CD14-positive monocyte (primary cell): ENCODE measurements around the gene IFTAP. TPM values are rescaled to one million over a fixed set of nuclear protein-coding genes. Genes with fewer than 3 reads are reported as not detected.

Experiments used
- DNase-seq, 3 donors: peaks; one replicate each; pipeline ENCODE4 v3.0.0-alpha.2; 2011 to 2022
- H2AFZ ChIP-seq: 2 replicates; pipeline ENCODE4 v1.6.0; 2012; ENCODE audit warnings: mild to moderate bottlenecking, low read depth, low read length, inconsistent platforms; ENCODE audit not compliant: insufficient read depth, poor library complexity, severe bottlenecking
- H3K27ac ChIP-seq, 2 donors: 1 replicate in 1 of 2; 2 replicates in 1 of 2; pipeline ENCODE4 v1.5.1; 2012 to 2013; ENCODE audit warnings: low read length in 2 of 2, control low read depth in 1 of 2, inconsistent platforms in 1 of 2, low read depth in 1 of 2, mild to moderate bottlenecking in 1 of 2
- H3K27me3 ChIP-seq, 2 donors: one replicate each; pipeline versions ENCODE4 v1.6.0 to v1.6.1; 2011 to 2013; ENCODE audit warnings: low read length in 2 of 2; ENCODE audit not compliant: control insufficient read depth in 2 of 2, insufficient read depth in 2 of 2
- H3K36me3 ChIP-seq, 2 donors: replicated peaks in 1 of 2; 1 replicate in 1 of 2; 2 replicates in 1 of 2; pipeline versions ENCODE4 v1.5.1 to v1.6.1; 2012 to 2013; ENCODE audit warnings: low read length in 2 of 2, control low read depth in 1 of 2, inconsistent platforms in 1 of 2, mild to moderate bottlenecking in 1 of 2; ENCODE audit not compliant: insufficient read depth in 2 of 2, control insufficient read depth in 1 of 2
- H3K4me1 ChIP-seq, 2 donors: 1 replicate in 1 of 2; 2 replicates in 1 of 2; pipeline versions ENCODE4 v1.5.1 to v1.6.1; 2012 to 2013; ENCODE audit warnings: low read length in 2 of 2, control low read depth in 1 of 2, inconsistent platforms in 1 of 2, mild to moderate bottlenecking in 1 of 2, moderate library complexity in 1 of 2; ENCODE audit not compliant: insufficient read depth in 2 of 2, control insufficient read depth in 1 of 2
- H3K4me2 ChIP-seq: replicated peaks from 2 replicates; pipeline ENCODE3; 2012; ENCODE audit warnings: low read length, moderate library complexity, mild to moderate bottlenecking; ENCODE audit not compliant: poor library complexity, severe bottlenecking; ENCODE audit errors: extremely low read depth
- H3K4me3 ChIP-seq, 3 experiments: fragments of 200-600 bp in 1 of 3; sonication (generic) in 1 of 3; replicated peaks in 1 of 3; 1 replicate in 2 of 3; 2 replicates in 1 of 3; pipeline ENCODE4 v1.5.1; 2011 to 2013; ENCODE audit warnings: low read length in 3 of 3, mild to moderate bottlenecking in 3 of 3, control low read depth in 2 of 3, low read depth in 2 of 3, inconsistent platforms in 1 of 3, moderate library complexity in 1 of 3
- H3K79me2 ChIP-seq: 2 replicates; pipeline ENCODE4 v1.6.0; 2012; ENCODE audit warnings: mild to moderate bottlenecking, control low read depth, inconsistent platforms, low read length, moderate library complexity; ENCODE audit not compliant: insufficient read depth
- H3K9ac ChIP-seq: 2 replicates; pipeline ENCODE4 v1.6.0; 2017; ENCODE audit warnings: low read length, mild to moderate bottlenecking; ENCODE audit not compliant: insufficient read depth, poor library complexity, severe bottlenecking
- H3K9me3 ChIP-seq, 2 donors: replicated peaks in 1 of 2; 1 replicate in 1 of 2; 2 replicates in 1 of 2; pipeline versions ENCODE4 v1.5.1 to v1.6.1; 2012 to 2013; ENCODE audit warnings: low read length in 2 of 2, control low read depth in 1 of 2; ENCODE audit not compliant: control insufficient read depth in 1 of 2, insufficient read depth in 1 of 2
- H4K20me1 ChIP-seq: 2 replicates; pipeline ENCODE4 v1.6.0; 2012; ENCODE audit warnings: mild to moderate bottlenecking, low read length, control low read depth, moderate library complexity; ENCODE audit not compliant: insufficient read depth
- H3K27ac Mint-ChIP-seq, 7 donors: one replicate each; pipeline ENCODE4 v1.8.0; 2020; ENCODE audit warnings: mild to moderate bottlenecking in 7 of 7, mixed read lengths in 7 of 7, moderate library complexity in 6 of 7, inconsistent platforms in 2 of 7
- H3K27me3 Mint-ChIP-seq, 3 donors: one replicate each; pipeline ENCODE4 v1.8.0; 2021 to 2022; ENCODE audit warnings: low read depth in 3 of 3, mild to moderate bottlenecking in 3 of 3, mixed read lengths in 3 of 3, moderate library complexity in 3 of 3, inconsistent platforms in 1 of 3
- H3K36me3 Mint-ChIP-seq, 2 donors: one replicate each; pipeline ENCODE4 v1.8.0; 2020; ENCODE audit warnings: mixed read lengths in 2 of 2, inconsistent platforms in 1 of 2, mild to moderate bottlenecking in 1 of 2
- H3K4me1 Mint-ChIP-seq: one replicate; pipeline ENCODE4 v1.8.0; 2020; ENCODE audit warnings: mild to moderate bottlenecking, mixed read lengths
- H3K4me3 Mint-ChIP-seq, 2 donors: one replicate each; pipeline ENCODE4 v1.8.0; 2020; ENCODE audit warnings: mild to moderate bottlenecking in 2 of 2, mixed read lengths in 2 of 2, moderate library complexity in 1 of 2
- H3K9me3 Mint-ChIP-seq, 7 donors: one replicate each; pipeline ENCODE4 v1.8.0; 2020 to 2022; ENCODE audit warnings: mixed read lengths in 7 of 7, mild to moderate bottlenecking in 6 of 7, moderate library complexity in 6 of 7, inconsistent platforms in 2 of 7
- WGBS: methylation state at CpG from one replicate; pipeline ENCODE4 v1.1.5; 2013; ENCODE audit warnings: missing lambda C conversion rate; ENCODE audit not compliant: insufficient coverage; 5-methylcytosine and 5-hydroxymethylcytosine counted together
- intact Hi-C, 2 donors: fragments of 100-400 bp; cut with micrococcal nuclease; formaldehyde crosslinking; loops; one replicate each; pipeline versions ENCODE4 v1.15.0 to v1.15.1; 2023
- polyA plus RNA-seq, 3 donors: library from polyadenylated mRNA; depleted of rRNA in 1 of 3; unstranded in 2 of 3; stranded (reverse) in 1 of 3; fragments of 300-500 nt in 2 of 3; fragments of >200 nt in 1 of 3; fragmentation: Illumina TruSeq in 2 of 3; gene quantifications; 1 replicate in 2 of 3; 2 replicates in 1 of 3; pipeline ENCODE4 v1.2.3, GENCODE V29; 2012 to 2021
- TF ChIP-seq, protein P1 (sequence below): fragments of 200-600 bp; IDR thresholded peaks from one replicate; pipeline ENCODE4 v1.8.0; 2022; ENCODE audit warnings: antibody characterized with exemption, mild to moderate bottlenecking

Gene IFTAP
- polyA plus RNA-seq, 3 donors, result 5.0 to 18.7 (median 13.9) TPM

DNA sequence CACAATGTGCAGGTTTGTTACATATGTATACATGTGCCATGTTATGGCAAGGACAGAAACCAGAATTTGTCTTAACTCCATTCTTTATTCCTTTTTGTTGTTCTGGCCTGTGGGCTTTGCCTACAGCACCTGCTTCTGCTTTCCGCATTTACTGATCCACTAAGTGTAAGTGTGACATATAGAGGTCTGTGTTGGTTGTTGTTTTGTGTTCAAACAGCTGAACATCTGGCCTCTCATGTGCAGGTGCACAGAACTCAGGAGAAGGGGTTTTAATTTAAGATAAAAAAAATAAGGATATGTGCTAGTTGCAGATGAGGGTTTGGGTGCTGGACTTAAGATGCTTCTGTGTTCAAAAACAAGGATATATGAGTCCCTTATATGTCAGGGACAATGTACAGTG, 89.5 kb downstream of the IFTAP start:
- Histone ChIP-seq H4K20me1 (no peaks in the 10 kb centered on the region), H3K27me3 (no peaks in the 10 kb centered on the region), H3K9me3 (no peaks in the 10 kb centered on the region), H3K4me2 (no peak overlapping the region), H3K4me3 (no peak overlapping the region), H3K9ac (no peak overlapping the region), H3K27ac (no peak overlapping the region), H3K4me1 (no peaks in the 10 kb centered on the region), H3K36me3 (no peaks in the 10 kb centered on the region), H3K79me2 (no peaks in the 10 kb centered on the region), H2AFZ (no peak overlapping the region)
- 100% methylated on average over 1 of the region's 1 CpG for WGBS
- H3K27me3 Mint-ChIP-seq, result peaks cover 0 to 1% (median 0%) of the 10 kb centered on the region in 3 donors
- intact Hi-C loops, result no loop called here
- DNase-seq, result no peak
- no peaks in the 10 kb centered on the region for H3K36me3 Mint-ChIP-seq
- H3K4me1 Mint-ChIP-seq, result peaks cover 7% of the 10 kb centered on the region
- H3K4me3 Mint-ChIP-seq, result no peak overlapping the region
- H3K27ac Mint-ChIP-seq, result no peak overlapping the region
- H3K9me3 Mint-ChIP-seq, result peaks cover 0 to 7% (median 0%) of the 10 kb centered on the region in 7 donors
- TF ChIP-seq, protein P1, sequence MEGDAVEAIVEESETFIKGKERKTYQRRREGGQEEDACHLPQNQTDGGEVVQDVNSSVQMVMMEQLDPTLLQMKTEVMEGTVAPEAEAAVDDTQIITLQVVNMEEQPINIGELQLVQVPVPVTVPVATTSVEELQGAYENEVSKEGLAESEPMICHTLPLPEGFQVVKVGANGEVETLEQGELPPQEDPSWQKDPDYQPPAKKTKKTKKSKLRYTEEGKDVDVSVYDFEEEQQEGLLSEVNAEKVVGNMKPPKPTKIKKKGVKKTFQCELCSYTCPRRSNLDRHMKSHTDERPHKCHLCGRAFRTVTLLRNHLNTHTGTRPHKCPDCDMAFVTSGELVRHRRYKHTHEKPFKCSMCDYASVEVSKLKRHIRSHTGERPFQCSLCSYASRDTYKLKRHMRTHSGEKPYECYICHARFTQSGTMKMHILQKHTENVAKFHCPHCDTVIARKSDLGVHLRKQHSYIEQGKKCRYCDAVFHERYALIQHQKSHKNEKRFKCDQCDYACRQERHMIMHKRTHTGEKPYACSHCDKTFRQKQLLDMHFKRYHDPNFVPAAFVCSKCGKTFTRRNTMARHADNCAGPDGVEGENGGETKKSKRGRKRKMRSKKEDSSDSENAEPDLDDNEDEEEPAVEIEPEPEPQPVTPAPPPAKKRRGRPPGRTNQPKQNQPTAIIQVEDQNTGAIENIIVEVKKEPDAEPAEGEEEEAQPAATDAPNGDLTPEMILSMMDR, result no peak

DNA sequence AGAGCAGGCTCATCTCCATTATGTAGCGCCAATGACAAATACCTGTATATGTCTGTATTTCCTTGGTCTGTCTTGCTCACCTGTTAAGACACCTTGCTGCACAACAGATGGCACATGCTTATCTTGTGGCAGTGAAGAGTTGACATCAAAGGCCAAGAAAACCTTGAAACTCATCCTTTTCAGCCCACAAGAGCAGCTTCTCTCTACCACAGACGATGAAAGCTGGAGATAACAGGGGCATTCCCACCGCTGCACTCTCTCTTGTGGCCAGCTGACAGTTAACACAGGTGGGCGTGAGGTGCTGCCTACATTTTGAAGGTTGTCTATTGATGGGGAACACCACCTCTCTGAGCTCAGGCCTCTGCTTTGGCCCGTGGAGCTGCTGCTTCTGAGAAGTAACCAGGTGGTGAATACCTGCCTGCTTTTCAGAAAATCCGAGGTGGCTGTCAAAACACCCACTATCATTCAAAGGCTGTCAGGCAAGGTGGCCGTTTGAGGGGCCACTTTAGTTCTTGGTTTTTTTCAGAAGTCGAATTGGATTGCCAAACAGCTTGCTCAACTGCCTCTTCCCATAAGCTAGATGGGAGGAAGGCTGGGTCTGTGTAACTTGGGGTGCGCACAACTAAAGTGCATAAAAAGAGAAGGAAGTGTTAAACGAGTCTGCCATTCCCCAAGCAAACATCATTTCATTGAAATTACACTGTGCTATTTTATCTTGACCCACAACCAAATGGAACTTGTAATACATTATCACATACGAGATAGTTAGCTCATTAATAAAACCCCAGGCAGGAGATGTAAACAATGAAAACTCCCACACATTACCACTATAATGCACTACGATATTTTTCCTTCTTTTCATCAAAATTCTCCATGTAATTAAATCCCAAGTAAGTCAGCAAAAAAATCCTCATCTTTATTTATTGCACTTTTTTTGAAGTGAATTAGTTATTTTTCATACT, 90.8 kb downstream of the IFTAP start:
- no peak overlapping the region for H3K4me3 Mint-ChIP-seq
- WGBS, result 65% methylated on average over 4 of the region's 12 CpGs
- TF ChIP-seq, protein P1, result no peak
- no peaks in the 10 kb centered on the region for H3K79me2 ChIP-seq
- no peak overlapping the region for H3K27ac Mint-ChIP-seq
- intact Hi-C loops, result no loop called here
- no peaks in the 10 kb centered on the region for H3K36me3 Mint-ChIP-seq
- no peak overlapping the region for H3K27ac ChIP-seq
- peaks cover 7% of the 10 kb centered on the region for H3K4me1 Mint-ChIP-seq
- H3K9me3 Mint-ChIP-seq, result peaks cover 0 to 2% (median 0%) of the 10 kb centered on the region in 7 donors
- no peak overlapping the region for H2AFZ ChIP-seq
- H3K4me2 ChIP-seq, result no peak overlapping the region
- no peaks in the 10 kb centered on the region for H3K36me3 ChIP-seq
- H3K9ac ChIP-seq, result no peak overlapping the region
- H3K27me3 Mint-ChIP-seq, result peaks cover 0 to 1% (median 0%) of the 10 kb centered on the region in 3 donors
- H3K4me3 ChIP-seq, result no peak overlapping the region
- H3K9me3 ChIP-seq, result no peaks in the 10 kb centered on the region
- DNase-seq, result no peak
- H4K20me1 ChIP-seq, result no peaks in the 10 kb centered on the region
- no peaks in the 10 kb centered on the region for H3K27me3 ChIP-seq
- no peaks in the 10 kb centered on the region for H3K4me1 ChIP-seq
